ENCODE results near the gene CCER1. TPM values are rescaled to one million over a fixed set of nuclear protein-coding genes. Genes with fewer than 3 reads are reported as not detected.
"Not testable (repeated sequence)": the region's sequence is repeated elsewhere in the genome, so short reads cannot be mapped to it uniquely, and the experiment has no call there.

The CCER1 gene, protein sequence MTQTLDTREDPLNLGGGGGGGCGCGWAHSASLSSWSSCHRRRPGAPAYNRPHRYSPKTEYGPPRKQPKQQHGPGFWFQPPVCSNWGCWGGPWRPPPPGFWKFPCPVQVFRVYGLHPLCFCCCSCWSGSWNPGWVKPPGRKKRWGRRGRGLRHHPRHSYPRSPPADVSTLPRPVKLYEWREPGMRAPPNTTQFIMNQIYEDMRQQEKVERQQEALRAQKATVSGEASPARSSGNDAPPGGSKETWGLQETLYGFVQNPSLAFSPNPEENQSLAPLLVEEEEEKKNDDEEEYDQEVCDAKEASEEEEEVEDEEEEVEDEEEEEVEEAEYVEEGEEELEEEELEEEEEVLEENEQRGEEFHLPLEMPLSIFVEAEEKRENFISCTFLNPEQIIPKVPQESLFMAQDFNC
- not detected for polyA plus RNA-seq

GRCh38 chr12:90954921-90955320 lies at the start of gene CCER1:
CCER1 (minus strand) TSS chr12:90955176; CDS start chr12:90954742, 434 bp downstream.
- H3K4me1 Mint-ChIP-seq = no peaks in the 10 kb centered on the region
- H3K4me3 Mint-ChIP-seq = no peak within 1 kb of the TSS
- no peaks in the 10 kb centered on the region for H3K9me3 Mint-ChIP-seq
- H3K36me3 Mint-ChIP-seq = no peaks in the 10 kb centered on the region
- H3K27ac Mint-ChIP-seq = no peak within 1 kb of the TSS
- H3K27me3 Mint-ChIP-seq = no peaks in the 10 kb centered on the region

DNA sequence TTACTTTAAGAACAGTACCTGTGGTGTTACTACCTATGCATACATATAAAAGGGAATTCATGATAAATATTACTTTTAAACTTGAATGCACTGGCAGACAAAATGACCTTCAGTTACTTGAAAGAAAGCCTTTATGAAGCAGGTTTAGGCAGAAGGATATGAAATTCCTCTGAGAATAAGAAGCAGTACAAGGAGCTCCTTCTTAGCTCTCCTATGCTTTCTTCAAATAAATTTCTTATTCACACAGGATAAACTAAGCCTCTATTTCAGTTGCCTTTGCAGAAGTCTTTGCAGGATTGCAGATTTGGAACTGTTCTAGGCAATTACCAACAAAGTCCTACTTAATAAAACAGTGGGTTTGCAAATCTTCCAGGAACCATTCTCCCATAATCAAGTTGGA lies 48.8 kb upstream of the CCER1 start:
- Mint-ChIP-seq H3K4me3 (no peak overlapping the region), H3K27ac (no peak overlapping the region), H3K27me3 (no peaks in the 10 kb centered on the region), H3K4me1 (peaks cover 0 to 3% (median 2%) of the 10 kb centered on the region in 3 donors), H3K9me3 (no peaks in the 10 kb centered on the region), H3K36me3 (no peaks in the 10 kb centered on the region)

DNA sequence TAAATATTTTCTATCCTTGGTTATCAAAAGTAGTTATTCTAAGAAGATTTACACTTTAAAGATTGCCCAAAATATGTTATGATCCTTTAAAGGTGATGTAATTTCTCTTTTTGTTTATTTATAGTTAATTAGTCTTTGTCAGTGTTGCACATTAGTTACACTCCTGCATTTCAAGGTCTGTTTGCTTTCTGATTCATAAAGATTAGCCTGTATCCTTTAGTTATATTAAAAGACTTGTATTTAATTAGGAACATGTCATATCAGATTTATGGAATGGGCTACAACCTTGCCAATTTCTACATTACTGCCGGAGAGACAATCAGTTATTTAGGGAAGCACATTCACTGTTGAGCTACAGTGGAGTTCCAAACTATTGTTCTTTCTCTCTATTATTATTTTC lies 46.3 kb upstream of the CCER1 start:
- no peak overlapping the region for H3K27ac Mint-ChIP-seq
- no peaks in the 10 kb centered on the region for H3K9me3 Mint-ChIP-seq
- H3K36me3 Mint-ChIP-seq = no peaks in the 10 kb centered on the region
- no peak overlapping the region for H3K4me3 Mint-ChIP-seq
- no peaks in the 10 kb centered on the region for H3K27me3 Mint-ChIP-seq
- H3K4me1 Mint-ChIP-seq = no peaks in the 10 kb centered on the region

DNA sequence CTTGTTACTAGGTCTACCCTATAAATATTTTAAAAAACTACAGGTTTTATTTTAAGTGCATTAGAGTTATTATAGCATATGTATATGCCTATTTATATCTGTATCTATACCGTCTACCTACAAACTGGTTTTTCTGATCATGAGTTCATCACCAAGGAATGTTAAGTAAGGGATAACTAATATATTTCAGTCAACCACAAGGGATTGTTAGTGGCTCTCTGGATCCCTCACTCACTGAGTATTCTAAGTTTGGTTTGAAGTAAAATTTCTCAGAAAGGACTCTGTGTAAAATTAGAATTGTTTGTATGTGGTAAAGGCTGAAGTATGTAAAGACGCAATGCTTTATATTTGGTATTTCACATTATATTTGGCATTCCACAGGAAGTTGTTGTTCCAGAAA lies 45.0 kb upstream of the CCER1 start:
- Mint-ChIP-seq H3K36me3 (no peaks in the 10 kb centered on the region), H3K27ac (no peak overlapping the region), H3K9me3 (no peaks in the 10 kb centered on the region), H3K4me3 (no peak overlapping the region), H3K4me1 (no peaks in the 10 kb centered on the region), H3K27me3 (no peaks in the 10 kb centered on the region)

DNA sequence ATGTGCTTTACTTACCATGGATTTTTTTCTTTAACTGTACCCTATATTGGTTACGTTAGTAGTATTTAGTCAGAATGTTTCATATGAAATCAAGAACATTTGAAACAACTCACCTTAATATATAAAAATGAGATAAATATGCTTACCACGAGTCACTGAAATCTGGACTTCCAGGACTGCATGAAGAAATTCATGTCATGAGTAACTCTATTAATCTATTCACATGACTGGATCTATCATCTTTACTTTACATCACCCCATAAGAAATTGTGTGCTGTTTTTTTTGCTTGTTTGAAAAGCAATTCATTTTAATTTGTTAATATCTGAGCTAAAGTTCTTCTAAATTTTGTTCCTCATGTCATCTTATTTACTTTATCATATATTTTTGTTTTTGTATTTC lies 44.6 kb upstream of the CCER1 start:
- no peaks in the 10 kb centered on the region for H3K27me3 Mint-ChIP-seq
- no peaks in the 10 kb centered on the region for H3K9me3 Mint-ChIP-seq
- H3K36me3 Mint-ChIP-seq = no peaks in the 10 kb centered on the region
- H3K27ac Mint-ChIP-seq = no peak overlapping the region
- H3K4me1 Mint-ChIP-seq = no peaks in the 10 kb centered on the region
- no peak overlapping the region for H3K4me3 Mint-ChIP-seq

GRCh38 chr12:90995010-90995409 lies 40.0 kb upstream of the CCER1 start:
- no peak overlapping the region for H3K27ac Mint-ChIP-seq
- no peaks in the 10 kb centered on the region for H3K27me3 Mint-ChIP-seq
- H3K36me3 Mint-ChIP-seq = no peaks in the 10 kb centered on the region
- H3K4me3 Mint-ChIP-seq = no peak overlapping the region
- no peaks in the 10 kb centered on the region for H3K4me1 Mint-ChIP-seq
- H3K9me3 Mint-ChIP-seq = no peaks in the 10 kb centered on the region

- H3K4me3 Mint-ChIP-seq = no peak overlapping the region
- no peak overlapping the region for H3K27ac Mint-ChIP-seq
- no peaks in the 10 kb centered on the region for H3K36me3 Mint-ChIP-seq
- H3K27me3 Mint-ChIP-seq = peaks cover 4% of the 10 kb centered on the region
- peaks cover 0 to 2% (median 2%) of the 10 kb centered on the region in 3 donors for H3K9me3 Mint-ChIP-seq
- H3K4me1 Mint-ChIP-seq = no peaks in the 10 kb centered on the region
Observed at GRCh38 chr12:90991952-90992465, 37.0 kb upstream of the CCER1 start.

DNA sequence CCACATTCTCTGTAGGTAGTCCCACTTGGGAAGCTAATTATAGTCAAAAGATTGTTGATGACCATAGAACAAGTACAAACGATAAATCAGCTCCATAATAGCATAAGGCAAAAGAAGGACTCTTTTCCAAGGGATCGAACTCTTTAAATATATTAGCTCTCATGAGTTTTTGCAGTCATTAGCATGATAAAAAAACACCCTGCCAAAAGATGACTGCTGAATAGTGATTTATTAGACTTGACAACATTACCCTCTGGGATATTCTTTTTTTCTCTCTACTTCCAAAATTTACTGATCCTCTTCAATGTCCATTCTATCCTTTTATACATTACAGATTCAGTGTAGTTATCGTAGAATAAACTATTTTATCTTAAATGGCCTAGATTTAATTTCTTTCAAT lies 35.6 kb upstream of the CCER1 start:
- H3K9me3 Mint-ChIP-seq = peaks cover 0 to 4% (median 2%) of the 10 kb centered on the region in 3 donors
- H3K4me3 Mint-ChIP-seq = no peak overlapping the region
- H3K36me3 Mint-ChIP-seq = no peaks in the 10 kb centered on the region
- no peaks in the 10 kb centered on the region for H3K4me1 Mint-ChIP-seq
- no peak overlapping the region for H3K27ac Mint-ChIP-seq
- H3K27me3 Mint-ChIP-seq = peaks cover 4% of the 10 kb centered on the region

DNA sequence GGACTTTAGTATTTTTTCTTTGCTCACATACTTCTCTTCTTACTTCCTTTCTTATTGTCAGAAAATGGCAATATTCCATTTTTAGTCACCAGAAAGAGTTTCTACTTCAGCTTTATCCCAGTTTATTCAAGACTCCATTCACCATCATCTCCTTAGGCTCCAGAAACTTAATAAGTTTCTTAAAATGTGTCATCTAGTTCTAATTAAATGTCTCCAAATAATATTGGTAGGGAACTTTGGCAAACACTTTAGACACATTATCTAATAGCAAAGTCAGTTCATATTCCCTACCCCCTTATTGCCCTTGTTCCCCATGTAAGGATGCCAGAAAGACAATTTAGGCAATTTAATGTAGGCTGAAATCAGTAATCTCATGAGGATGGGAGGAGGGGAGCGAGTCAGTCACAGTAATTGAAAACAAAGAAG lies 34.7 kb upstream of the CCER1 start:
- no peak overlapping the region for H3K27ac Mint-ChIP-seq
- peaks cover 0 to 4% (median 2%) of the 10 kb centered on the region in 3 donors for H3K9me3 Mint-ChIP-seq
- no peaks in the 10 kb centered on the region for H3K36me3 Mint-ChIP-seq
- no peak overlapping the region for H3K4me3 Mint-ChIP-seq
- no peaks in the 10 kb centered on the region for H3K4me1 Mint-ChIP-seq
- peaks cover 4% of the 10 kb centered on the region for H3K27me3 Mint-ChIP-seq

DNA sequence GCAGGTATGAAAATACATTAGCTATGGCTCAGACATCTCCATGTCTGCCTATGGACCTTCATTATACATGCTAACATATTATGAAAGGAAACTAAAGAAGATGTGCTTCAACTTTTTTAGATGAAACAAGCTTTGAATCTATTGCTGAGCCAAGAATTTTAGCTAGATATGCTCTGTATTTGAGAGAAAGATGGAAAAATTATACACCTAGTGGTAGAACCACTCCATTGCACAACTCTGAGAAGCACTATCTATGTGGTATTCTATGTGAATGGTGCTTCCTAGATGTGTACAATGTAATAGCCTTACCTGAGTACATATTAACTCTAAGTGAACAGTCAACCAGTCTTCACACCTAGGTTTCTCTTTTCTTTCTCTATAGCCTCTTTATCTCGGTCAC lies 32.5 kb upstream of the CCER1 start:
- H3K9me3 Mint-ChIP-seq = peaks cover 0 to 4% (median 2%) of the 10 kb centered on the region in 3 donors
- no peaks in the 10 kb centered on the region for H3K36me3 Mint-ChIP-seq
- H3K27ac Mint-ChIP-seq = no peak overlapping the region
- H3K4me3 Mint-ChIP-seq = no peak overlapping the region
- H3K27me3 Mint-ChIP-seq = peaks cover 5% of the 10 kb centered on the region
- H3K4me1 Mint-ChIP-seq = no peaks in the 10 kb centered on the region

GRCh38 chr12:90987101-90987500 lies 32.1 kb upstream of the CCER1 start:
- Mint-ChIP-seq H3K4me1 (no peaks in the 10 kb centered on the region), H3K27me3 (peaks cover 5% of the 10 kb centered on the region), H3K27ac (no peak overlapping the region), H3K9me3 (peaks cover 0 to 4% (median 2%) of the 10 kb centered on the region in 3 donors), H3K36me3 (no peaks in the 10 kb centered on the region), H3K4me3 (no peak overlapping the region)

- not testable (repeated sequence) for H3K4me3 Mint-ChIP-seq, H3K36me3 Mint-ChIP-seq, H3K4me1 Mint-ChIP-seq, H3K27me3 Mint-ChIP-seq, H3K9me3 Mint-ChIP-seq, H3K27ac Mint-ChIP-seq
Observed at GRCh38 chr12:90985331-90985730, 30.4 kb upstream of the CCER1 start.

DNA sequence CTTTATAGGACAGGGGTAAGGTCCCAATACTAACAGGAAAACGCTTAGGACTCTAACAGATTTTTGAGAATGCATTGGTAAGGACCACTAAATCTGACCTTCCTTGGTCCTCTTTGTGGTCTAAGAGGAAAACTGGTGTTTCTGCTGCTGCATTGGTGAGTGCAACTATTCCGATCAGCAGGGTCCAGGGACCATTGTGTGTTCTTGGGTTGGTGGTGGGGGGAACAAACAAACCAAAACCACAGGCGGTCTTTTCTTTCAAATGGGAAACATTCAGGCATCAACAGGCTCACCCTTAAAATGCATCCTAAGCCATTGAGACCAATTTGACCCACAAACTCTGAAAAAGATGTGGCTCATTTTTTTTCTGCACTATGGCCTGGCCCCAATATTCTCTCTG lies 29.1 kb upstream of the CCER1 start:
- Mint-ChIP-seq H3K9me3 (peaks cover 0 to 4% (median 2%) of the 10 kb centered on the region in 3 donors), H3K27ac (no peak overlapping the region), H3K4me3 (no peak overlapping the region), H3K4me1 (no peaks in the 10 kb centered on the region), H3K27me3 (peaks cover 5% of the 10 kb centered on the region), H3K36me3 (no peaks in the 10 kb centered on the region)

- Mint-ChIP-seq H3K4me1 (no peaks in the 10 kb centered on the region), H3K9me3 (peaks cover 0 to 4% (median 2%) of the 10 kb centered on the region in 3 donors), H3K4me3 (no peak overlapping the region), H3K27ac (no peak overlapping the region), H3K27me3 (peaks cover 3% of the 10 kb centered on the region), H3K36me3 (no peaks in the 10 kb centered on the region)
Observed at GRCh38 chr12:90982170-90982569, 27.2 kb upstream of the CCER1 start.

DNA sequence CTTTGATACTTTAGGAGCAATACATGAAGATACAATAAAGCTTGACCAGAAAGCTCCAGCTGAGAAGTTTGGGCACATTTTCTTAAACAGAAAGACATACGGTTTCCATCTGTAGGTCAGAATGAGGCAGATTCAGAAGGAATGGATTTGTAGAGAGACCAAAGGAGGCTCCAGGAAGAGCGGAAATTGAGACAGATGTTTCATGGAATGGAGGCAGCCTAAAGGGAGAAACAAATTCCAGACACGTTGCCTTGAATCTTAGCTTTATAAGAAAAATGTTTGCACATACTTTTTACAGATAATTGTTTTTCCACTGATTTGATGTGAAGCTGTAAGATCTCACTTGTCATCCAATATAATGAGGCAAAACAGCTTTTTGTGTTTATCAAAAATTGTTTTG lies 25.0 kb upstream of the CCER1 start:
- H3K27ac Mint-ChIP-seq = no peak overlapping the region
- no peaks in the 10 kb centered on the region for H3K4me1 Mint-ChIP-seq
- H3K36me3 Mint-ChIP-seq = no peaks in the 10 kb centered on the region
- H3K9me3 Mint-ChIP-seq = no peaks in the 10 kb centered on the region
- H3K4me3 Mint-ChIP-seq = no peak overlapping the region
- H3K27me3 Mint-ChIP-seq = peaks cover 1% of the 10 kb centered on the region

GRCh38 chr12:90979019-90979418 lies 24.0 kb upstream of the CCER1 start:
- Mint-ChIP-seq H3K9me3 (no peaks in the 10 kb centered on the region), H3K27ac (no peak overlapping the region), H3K27me3 (no peaks in the 10 kb centered on the region), H3K4me1 (no peaks in the 10 kb centered on the region), H3K4me3 (no peak overlapping the region), H3K36me3 (no peaks in the 10 kb centered on the region)
